HCT116 (cell line): Measurements from ENCODE around the gene ITPK1. TPM values are rescaled to one million over a fixed set of nuclear protein-coding genes. Genes with fewer than 3 reads are reported as not detected.

Experiments used
- ATAC-seq: fragments of 200-7000 bp; cut with Tn5 transposase; 2 replicates; pipeline ENCODE4 v1.9.1; 2020; ENCODE audit warnings: mild to moderate bottlenecking, moderate library complexity
- BruUV-seq: library from RNA; stranded (reverse); fragments of 400-500 nt; replicated peaks from 2 replicates; lab custom pipeline; 2021; lab: Mats Ljungman, UMichigan
- CTCF ChIA-PET: fragments of 300-600 bp; sonication (Branson Sonifier 250); formaldehyde crosslinking; loops from one replicate; lab custom pipeline; 2021; ENCODE audit warnings: antibody characterized with exemption; lab: Charles Lee
- POLR2A ChIA-PET: fragments of 300-600, 350-600 bp; sonication (Branson Sonifier 250); formaldehyde crosslinking; loops from one replicate; lab custom pipeline; 2021; ENCODE audit warnings: antibody characterized with exemption; lab: Charles Lee
- RAD21 ChIA-PET, 2 experiments: fragments of 300-600 bp; sonication (Branson Sonifier 250); formaldehyde crosslinking; loops; one replicate each; lab custom pipeline; 2023; ENCODE audit warnings: low total read pairs in 2 of 2; ENCODE audit not compliant: uncharacterized antibody in 2 of 2, unreplicated experiment in 2 of 2, low non-redundant PET in 1 of 2; lab: Charles Lee
- DNase-seq: peaks from one replicate; pipeline ENCODE4 v3.0.0-alpha.2; 2010; ENCODE audit warnings: low read depth, low spot score
- H2AFZ ChIP-seq: fragments of 200-600 bp; shearing (Covaris generic), sonication (generic); 2 replicates; pipeline ENCODE4 v1.6.1; 2017; ENCODE audit warnings: low read depth, mixed run types, mixed read lengths, antibody characterized with exemption, low read length; ENCODE audit not compliant: poor library complexity, severe bottlenecking
- H3K27ac ChIP-seq: 2 replicates; pipeline ENCODE4 v1.5.1; 2012; ENCODE audit warnings: low read depth, low read length
- H3K27me3 ChIP-seq: fragments of 200-600 bp; sonication (generic); 2 replicates; pipeline ENCODE4 v1.6.1; 2016; ENCODE audit warnings: mixed run types, low read length, mixed read lengths; ENCODE audit not compliant: insufficient read depth
- H3K36me3 ChIP-seq, 2 experiments: fragments of 200-500 bp in 1 of 2; fragments of 200-600 bp in 1 of 2; sonication (Bioruptor generic) in 1 of 2; sonication (generic) in 1 of 2; 2 replicates each; pipeline versions ENCODE4 v1.5.1 to v1.6.1; 2014 to 2016; ENCODE audit warnings: low read length in 2 of 2, inconsistent platforms in 1 of 2, mixed read lengths in 1 of 2, mixed run types in 1 of 2; ENCODE audit not compliant: insufficient read depth in 2 of 2, control insufficient read depth in 1 of 2
- H3K4me1 ChIP-seq, 2 experiments: fragments of 200-600 bp in 1 of 2; sonication (generic) in 1 of 2; 2 replicates each; pipeline versions ENCODE4 v1.5.1 to v1.6.1; 2012 to 2017; ENCODE audit warnings: low read length in 2 of 2, inconsistent platforms in 1 of 2, mild to moderate bottlenecking in 1 of 2, mixed read lengths in 1 of 2, mixed run types in 1 of 2, moderate library complexity in 1 of 2; ENCODE audit not compliant: insufficient read depth in 2 of 2, control insufficient read depth in 1 of 2
- H3K4me2 ChIP-seq: fragments of 200-600 bp; sonication (generic); 2 replicates; pipeline ENCODE4 v1.6.1; 2017; ENCODE audit warnings: mixed run types, low read length, mixed read lengths
- H3K4me3 ChIP-seq, 2 experiments: fragments of 200-600 bp in 1 of 2; sonication (generic) in 1 of 2; replicated peaks in 1 of 2; 2 replicates each; pipeline ENCODE4 v1.5.1; 2011 to 2016; ENCODE audit warnings: low read length in 2 of 2, control low read depth in 1 of 2, low read depth in 1 of 2, mild to moderate bottlenecking in 1 of 2, mixed read lengths in 1 of 2, mixed run types in 1 of 2
- H3K79me2 ChIP-seq: fragments of 200-600 bp; sonication (generic); 2 replicates; pipeline ENCODE4 v1.6.1; 2017; ENCODE audit warnings: mild to moderate bottlenecking, mixed run types, low read length, moderate library complexity, mixed read lengths; ENCODE audit not compliant: insufficient read depth
- H3K9ac ChIP-seq: fragments of 200-600 bp; sonication (generic); 2 replicates; pipeline ENCODE4 v1.6.1; 2016; ENCODE audit warnings: low read length, mixed read lengths
- H3K9me2 ChIP-seq: fragments of 200-600 bp; sonication (generic), shearing (Covaris generic); 2 replicates; pipeline ENCODE4 v1.6.1; 2017; ENCODE audit warnings: mixed run types, mild to moderate bottlenecking, moderate library complexity; ENCODE audit not compliant: insufficient read depth
- H3K9me3 ChIP-seq, 2 experiments: fragments of 200-500 bp in 1 of 2; fragments of 200-600 bp in 1 of 2; sonication (Bioruptor generic) in 1 of 2; sonication (generic) in 1 of 2; 2 replicates each; pipeline ENCODE4 v1.6.1; 2014 to 2017; ENCODE audit warnings: low read length in 2 of 2, mixed read lengths in 2 of 2, inconsistent platforms in 1 of 2, low read depth in 1 of 2, mild to moderate bottlenecking in 1 of 2, mixed run types in 1 of 2, moderate library complexity in 1 of 2; ENCODE audit not compliant: control insufficient read depth in 1 of 2, insufficient read depth in 1 of 2
- H4K20me1 ChIP-seq: fragments of 200-600 bp; sonication (generic), shearing (Covaris generic); 2 replicates; pipeline ENCODE4 v1.6.1; 2017; ENCODE audit warnings: mixed run types, mild to moderate bottlenecking, moderate library complexity; ENCODE audit not compliant: insufficient read depth
- CBX3 ChIP-seq: IDR thresholded peaks from 2 replicates; pipeline ENCODE4 v1.6.1; 2012; ENCODE audit warnings: low read depth
- CEBPB ChIP-seq: IDR thresholded peaks from 2 replicates; pipeline ENCODE4 v1.6.1; 2012; ENCODE audit warnings: low read depth
- CTCF ChIP-seq, 3 experiments: fragments of 200-600 bp in 1 of 3; sonication (generic) in 1 of 3; IDR thresholded peaks in 2 of 3; conservative IDR thresholded peaks in 1 of 3; 2 replicates each; pipeline ENCODE4 v1.5.1; 2012 to 2017; ENCODE audit warnings: low read depth in 2 of 3, low read length in 2 of 3, antibody characterized with exemption in 1 of 3, borderline replicate concordance in 1 of 3, control low read depth in 1 of 3, mild to moderate bottlenecking in 1 of 3, mixed read lengths in 1 of 3, mixed run types in 1 of 3, moderate library complexity in 1 of 3; ENCODE audit not compliant: insufficient read depth in 1 of 3
- ELF1 ChIP-seq: IDR thresholded peaks from 2 replicates; pipeline ENCODE4 v1.6.1; 2012; ENCODE audit warnings: low read depth, borderline replicate concordance
- FOSL1 ChIP-seq: IDR thresholded peaks from 2 replicates; pipeline ENCODE4 v1.6.1; 2012; ENCODE audit warnings: low read depth
- JUND ChIP-seq: IDR thresholded peaks from 2 replicates; pipeline ENCODE4 v1.6.1; 2012
- MAX ChIP-seq: IDR thresholded peaks from 2 replicates; pipeline ENCODE4 v1.6.1; 2012
- POLR2A ChIP-seq: IDR thresholded peaks from 2 replicates; pipeline ENCODE4 v1.7.0; 2011; ENCODE audit warnings: borderline replicate concordance; ENCODE audit not compliant: insufficient read depth, insufficient read length; ENCODE audit errors: extremely low read depth
- POLR2AphosphoS5 ChIP-seq: IDR thresholded peaks from 2 replicates; pipeline ENCODE4 v1.6.1; 2011; ENCODE audit warnings: mild to moderate bottlenecking, low read depth, low read length, moderate library complexity
- RAD21 ChIP-seq: IDR thresholded peaks from 2 replicates; pipeline ENCODE4 v1.6.1; 2012; ENCODE audit warnings: low read depth, mild to moderate bottlenecking
- SIN3A ChIP-seq: IDR thresholded peaks from 2 replicates; pipeline ENCODE4 v1.6.1; 2012; ENCODE audit warnings: low read depth
- SP1 ChIP-seq: IDR thresholded peaks from 2 replicates; pipeline ENCODE4 v1.6.1; 2012; ENCODE audit warnings: low read depth
- SRF ChIP-seq: IDR thresholded peaks from 2 replicates; pipeline ENCODE4 v1.6.1; 2012; ENCODE audit warnings: low read depth
- TCF7L2 ChIP-seq: IDR thresholded peaks from 2 replicates; pipeline ENCODE4 v1.7.0; 2011; ENCODE audit warnings: borderline replicate concordance, inconsistent platforms; ENCODE audit not compliant: insufficient read depth, insufficient read length; ENCODE audit errors: extremely low read depth
- ZBTB33 ChIP-seq: IDR thresholded peaks from 2 replicates; pipeline ENCODE4 v1.6.1; 2011; ENCODE audit warnings: mild to moderate bottlenecking, low read length, moderate library complexity; ENCODE audit not compliant: insufficient replicate concordance; ENCODE audit errors: extremely low read depth
- intact Hi-C: fragments of 100-400 bp; cut with micrococcal nuclease; formaldehyde crosslinking; loops from 2 replicates; pipeline ENCODE4 v1.10.0; 2022
- total RNA-seq: library from RNA; stranded (reverse); gene quantifications from one replicate; pipeline ENCODE4 v1.2.1, GENCODE V29; 2021; ENCODE audit not compliant: unreplicated experiment
- TF ChIP-seq, protein P1 (sequence below): IDR thresholded peaks from 2 replicates; pipeline ENCODE4 v1.6.1; 2012; ENCODE audit warnings: low read depth
- TF ChIP-seq, protein P2 (sequence below): IDR thresholded peaks from 2 replicates; pipeline ENCODE4 v1.6.1; 2012

ITPK1 gene
- total RNA-seq, 1 experiment from 2014 or later, result 70.2 TPM

GRCh38 chr14:92986254-92987147, 129.2 kb downstream of the ITPK1 start (continued):
- TF ChIP-seq, protein P1, sequence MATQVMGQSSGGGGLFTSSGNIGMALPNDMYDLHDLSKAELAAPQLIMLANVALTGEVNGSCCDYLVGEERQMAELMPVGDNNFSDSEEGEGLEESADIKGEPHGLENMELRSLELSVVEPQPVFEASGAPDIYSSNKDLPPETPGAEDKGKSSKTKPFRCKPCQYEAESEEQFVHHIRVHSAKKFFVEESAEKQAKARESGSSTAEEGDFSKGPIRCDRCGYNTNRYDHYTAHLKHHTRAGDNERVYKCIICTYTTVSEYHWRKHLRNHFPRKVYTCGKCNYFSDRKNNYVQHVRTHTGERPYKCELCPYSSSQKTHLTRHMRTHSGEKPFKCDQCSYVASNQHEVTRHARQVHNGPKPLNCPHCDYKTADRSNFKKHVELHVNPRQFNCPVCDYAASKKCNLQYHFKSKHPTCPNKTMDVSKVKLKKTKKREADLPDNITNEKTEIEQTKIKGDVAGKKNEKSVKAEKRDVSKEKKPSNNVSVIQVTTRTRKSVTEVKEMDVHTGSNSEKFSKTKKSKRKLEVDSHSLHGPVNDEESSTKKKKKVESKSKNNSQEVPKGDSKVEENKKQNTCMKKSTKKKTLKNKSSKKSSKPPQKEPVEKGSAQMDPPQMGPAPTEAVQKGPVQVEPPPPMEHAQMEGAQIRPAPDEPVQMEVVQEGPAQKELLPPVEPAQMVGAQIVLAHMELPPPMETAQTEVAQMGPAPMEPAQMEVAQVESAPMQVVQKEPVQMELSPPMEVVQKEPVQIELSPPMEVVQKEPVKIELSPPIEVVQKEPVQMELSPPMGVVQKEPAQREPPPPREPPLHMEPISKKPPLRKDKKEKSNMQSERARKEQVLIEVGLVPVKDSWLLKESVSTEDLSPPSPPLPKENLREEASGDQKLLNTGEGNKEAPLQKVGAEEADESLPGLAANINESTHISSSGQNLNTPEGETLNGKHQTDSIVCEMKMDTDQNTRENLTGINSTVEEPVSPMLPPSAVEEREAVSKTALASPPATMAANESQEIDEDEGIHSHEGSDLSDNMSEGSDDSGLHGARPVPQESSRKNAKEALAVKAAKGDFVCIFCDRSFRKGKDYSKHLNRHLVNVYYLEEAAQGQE, result no peak
- TF ChIP-seq SIN3A (no peak), SP1 (no peak), ELF1 (no peak), POLR2A (no peak)

GRCh38 chr14:92985521-92985920, 130.2 kb downstream of the ITPK1 start:
- no peaks in the 10 kb centered on the region for H3K36me3 ChIP-seq
- POLR2A ChIA-PET, result no interaction called here
- no TSS peak for BruUV-seq
- H2AFZ ChIP-seq, result no peak overlapping the region
- RAD21 ChIA-PET, result no interaction called here
- CTCF ChIA-PET, result no interaction called here
- H3K27ac ChIP-seq, result no peak overlapping the region
- no peak for ATAC-seq
- no peak overlapping the region for H3K9ac ChIP-seq
- no peaks in the 10 kb centered on the region for H4K20me1 ChIP-seq
- no peaks in the 10 kb centered on the region for H3K27me3 ChIP-seq
- intact Hi-C loops, result no loop called here
- H3K4me3 ChIP-seq, result no peak overlapping the region
- H3K4me1 ChIP-seq, result peaks cover 10 to 12% of the 10 kb centered on the region in 2 experiments; a peak in 3 of 4 replicates
- H3K9me2 ChIP-seq, result no peaks in the 10 kb centered on the region
- no peak overlapping the region for H3K4me2 ChIP-seq
- no peaks in the 10 kb centered on the region for H3K9me3 ChIP-seq
- no peak for DNase-seq
- no peaks in the 10 kb centered on the region for H3K79me2 ChIP-seq
- TF ChIP-seq CEBPB, result no peak
- TF ChIP-seq ELF1, result no peak
- TF ChIP-seq ZBTB33, result no peak
- TF ChIP-seq SRF, result no peak
- TF ChIP-seq SP1, result no peak
- no peak for TF ChIP-seq POLR2AphosphoS5
- no peak for TF ChIP-seq SIN3A
- TF ChIP-seq, protein P2, sequence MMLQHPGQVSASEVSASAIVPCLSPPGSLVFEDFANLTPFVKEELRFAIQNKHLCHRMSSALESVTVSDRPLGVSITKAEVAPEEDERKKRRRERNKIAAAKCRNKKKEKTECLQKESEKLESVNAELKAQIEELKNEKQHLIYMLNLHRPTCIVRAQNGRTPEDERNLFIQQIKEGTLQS, result no peak
- TF ChIP-seq RAD21, result no peak
- TF ChIP-seq FOSL1, result no peak
- no peak for TF ChIP-seq TCF7L2
- TF ChIP-seq MAX, result no peak
- TF ChIP-seq JUND, result no peak
- no peak for TF ChIP-seq CTCF (IDR thresholded peaks at IDR 0.05 in 2 of 3, conservative IDR thresholded peaks at IDR 0.05 in 1 of 3; ENCODE audit: borderline replicate concordance in 1 of 3, insufficient read depth in 1 of 3, low read depth in 2 of 3, low read length in 2 of 3)
- TF ChIP-seq CBX3, result no peak
